Common myeloid progenitor, CD34-positive (primary cell): ENCODE results near the gene AGAP1.

Source experiments
- CTCF ChIA-PET: fragments of 350-600 bp; sonication (Branson Sonifier 250); formaldehyde crosslinking; loops from one replicate; lab custom pipeline; 2021; ENCODE audit warnings: antibody characterized with exemption; lab: Charles Lee
- POLR2A ChIA-PET: fragments of 350-600 bp; sonication (Branson Sonifier 250); formaldehyde crosslinking; loops from one replicate; lab custom pipeline; 2021; ENCODE audit warnings: antibody characterized with exemption; lab: Charles Lee
- DNase-seq, 3 donors: peaks; one replicate each; pipeline versions ENCODE4 v3.0.0 to v3.0.0-alpha.2; 2013
- H3K27ac ChIP-seq, 2 experiments: 1 replicate in 1 of 2; 2 replicates in 1 of 2; pipeline ENCODE4 v1.7.0; 2013; ENCODE audit warnings: inconsistent platforms in 2 of 2, low read length in 2 of 2, mild to moderate bottlenecking in 2 of 2, low read depth in 1 of 2, moderate library complexity in 1 of 2; ENCODE audit not compliant: severe bottlenecking in 2 of 2, insufficient read depth in 1 of 2, poor library complexity in 1 of 2
- H3K27me3 ChIP-seq, 5 experiments: replicated peaks in 2 of 5; 1 replicate in 3 of 5; 2 replicates in 2 of 5; pipeline versions ENCODE4 v1.6.1 to v1.7.0; 2013; ENCODE audit warnings: low read length in 4 of 5, mild to moderate bottlenecking in 2 of 5, moderate library complexity in 2 of 5, inconsistent platforms in 1 of 5; ENCODE audit not compliant: insufficient read depth in 5 of 5, control insufficient read depth in 4 of 5
- H3K36me3 ChIP-seq, 4 experiments: 1 replicate in 2 of 4; 2 replicates in 2 of 4; pipeline versions ENCODE4 v1.6.1 to v1.7.0; 2013; ENCODE audit warnings: low read length in 3 of 4, control low read depth in 1 of 4, mild to moderate bottlenecking in 1 of 4; ENCODE audit not compliant: control insufficient read depth in 4 of 4, insufficient read depth in 4 of 4
- H3K4me1 ChIP-seq, 4 experiments: 1 replicate in 3 of 4; 2 replicates in 1 of 4; pipeline versions ENCODE4 v1.6.1 to v1.7.1; 2013; ENCODE audit warnings: low read length in 3 of 4, mild to moderate bottlenecking in 3 of 4, control low read depth in 1 of 4, inconsistent platforms in 1 of 4, moderate library complexity in 1 of 4; ENCODE audit not compliant: control insufficient read depth in 4 of 4, insufficient read depth in 4 of 4; ENCODE audit errors: control extremely low read depth in 1 of 4
- H3K4me3 ChIP-seq, 7 experiments: 1 replicate in 4 of 7; 2 replicates in 3 of 7; pipeline versions ENCODE4 v1.5.1 to v1.7.0; 2013; ENCODE audit warnings: mild to moderate bottlenecking in 7 of 7, low read length in 6 of 7, moderate library complexity in 6 of 7, inconsistent platforms in 2 of 7, low read depth in 2 of 7, control low read depth in 1 of 7; ENCODE audit not compliant: insufficient read depth in 4 of 7, control insufficient read depth in 1 of 7; ENCODE audit errors: extremely low read depth in 1 of 7
- H3K9me3 ChIP-seq, 5 experiments: 1 replicate in 4 of 5; 2 replicates in 1 of 5; pipeline versions ENCODE4 v1.6.1 to v1.7.1; 2013; ENCODE audit warnings: low read length in 4 of 5, mild to moderate bottlenecking in 2 of 5, inconsistent platforms in 1 of 5, low read depth in 1 of 5, moderate library complexity in 1 of 5; ENCODE audit not compliant: control insufficient read depth in 4 of 5, insufficient read depth in 2 of 5; ENCODE audit errors: control extremely low read depth in 1 of 5
- WGBS: methylation state at CpG from one replicate; pipeline ENCODE4 v1.1.5; 2013; ENCODE audit not compliant: insufficient coverage; 5-methylcytosine and 5-hydroxymethylcytosine counted together

AGAP1 gene

GRCh38 chr2:235958221-235958930 is 464.5 kb downstream of the AGAP1 start:
- Histone ChIP-seq H3K4me1 (no peaks in the 10 kb centered on the region), H3K27ac (no peak overlapping the region), H3K27me3 (peaks cover 0 to 20% (median 4%) of the 10 kb centered on the region in 5 experiments), H3K36me3 (no peaks in the 10 kb centered on the region), H3K9me3 (no peaks in the 10 kb centered on the region), H3K4me3 (no peak overlapping the region)
- 91% methylated on average over 20 of the region's 23 CpGs for WGBS
- no peak for DNase-seq
- CTCF ChIA-PET, result no interaction called here
- POLR2A ChIA-PET, result interaction anchor here (0.6 kb wide), 1 partner anchor 386 kb away, joined by 5 read pairs; no protein-coding TSS in a partner anchor

DNA sequence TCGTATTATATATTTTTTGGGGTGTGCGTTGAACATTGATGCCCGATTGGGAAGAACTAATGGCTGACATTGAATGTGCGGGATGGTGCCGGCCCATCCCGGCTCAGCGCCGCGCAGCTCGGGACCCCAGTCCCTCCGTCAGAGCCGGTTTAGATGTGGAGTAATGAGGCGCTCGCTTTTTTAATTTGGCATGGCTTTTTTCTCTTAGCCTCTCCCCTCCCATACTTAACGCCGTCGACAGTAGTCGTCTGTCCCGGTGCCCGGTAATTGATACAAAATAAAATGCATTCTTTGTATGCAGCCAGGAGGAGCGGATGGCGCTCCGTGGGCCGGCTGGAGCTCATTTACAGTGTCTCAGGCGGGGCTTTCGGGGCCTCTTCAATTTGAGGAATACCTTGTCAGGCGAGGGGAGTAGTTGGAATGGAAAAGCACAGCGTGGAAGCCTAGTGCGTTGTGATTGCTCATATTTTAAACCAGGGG is 465.1 kb downstream of the AGAP1 start:
- Histone ChIP-seq H3K4me1 (no peaks in the 10 kb centered on the region), H3K36me3 (no peaks in the 10 kb centered on the region), H3K9me3 (no peaks in the 10 kb centered on the region), H3K27ac (no peak overlapping the region), H3K27me3 (peaks cover 0 to 22% (median 4%) of the 10 kb centered on the region in 5 experiments), H3K4me3 (no peak overlapping the region)
- ChIA-PET POLR2A (interaction anchor here (0.6 kb wide), 1 partner anchor 387 kb away, joined by 5 read pairs; no protein-coding TSS in a partner anchor), CTCF (no interaction called here)
- DNase-seq, result no peak
- WGBS, result 99% methylated on average over 24 of the region's 29 CpGs

GRCh38 chr2:235960011-235960715 is 466.3 kb downstream of the AGAP1 start:
- H3K36me3 ChIP-seq, result no peaks in the 10 kb centered on the region
- no peaks in the 10 kb centered on the region for H3K9me3 ChIP-seq
- ChIA-PET CTCF (no interaction called here), POLR2A (no interaction called here)
- H3K27me3 ChIP-seq, result peaks cover 0 to 23% (median 4%) of the 10 kb centered on the region in 5 experiments
- WGBS, result 96% methylated on average over 21 of the region's 21 CpGs
- H3K27ac ChIP-seq, result no peak overlapping the region
- no peaks in the 10 kb centered on the region for H3K4me1 ChIP-seq
- no peak overlapping the region for H3K4me3 ChIP-seq
- no peak for DNase-seq

- Histone ChIP-seq H3K4me1 (no peaks in the 10 kb centered on the region), H3K4me3 (no peak overlapping the region), H3K27me3 (peaks cover 0 to 25% (median 5%) of the 10 kb centered on the region in 5 experiments), H3K9me3 (no peaks in the 10 kb centered on the region), H3K27ac (no peak overlapping the region), H3K36me3 (no peaks in the 10 kb centered on the region)
- POLR2A ChIA-PET, result no interaction called here
- CTCF ChIA-PET, result no interaction called here
- no peak for DNase-seq
- 97% methylated on average over 29 of the region's 31 CpGs for WGBS
Observed at GRCh38 chr2:235960716-235961640, 467.1 kb downstream of the AGAP1 start.

- POLR2A ChIA-PET, result no interaction called here
- whole genome bisulfite sequencing, result 95% methylated on average over 12 of the region's 12 CpGs
- peaks cover 0 to 28% (median 5%) of the 10 kb centered on the region in 5 experiments for H3K27me3 ChIP-seq
Observed at GRCh38 chr2:235961711-235962110, 467.9 kb downstream of the AGAP1 start.

DNA sequence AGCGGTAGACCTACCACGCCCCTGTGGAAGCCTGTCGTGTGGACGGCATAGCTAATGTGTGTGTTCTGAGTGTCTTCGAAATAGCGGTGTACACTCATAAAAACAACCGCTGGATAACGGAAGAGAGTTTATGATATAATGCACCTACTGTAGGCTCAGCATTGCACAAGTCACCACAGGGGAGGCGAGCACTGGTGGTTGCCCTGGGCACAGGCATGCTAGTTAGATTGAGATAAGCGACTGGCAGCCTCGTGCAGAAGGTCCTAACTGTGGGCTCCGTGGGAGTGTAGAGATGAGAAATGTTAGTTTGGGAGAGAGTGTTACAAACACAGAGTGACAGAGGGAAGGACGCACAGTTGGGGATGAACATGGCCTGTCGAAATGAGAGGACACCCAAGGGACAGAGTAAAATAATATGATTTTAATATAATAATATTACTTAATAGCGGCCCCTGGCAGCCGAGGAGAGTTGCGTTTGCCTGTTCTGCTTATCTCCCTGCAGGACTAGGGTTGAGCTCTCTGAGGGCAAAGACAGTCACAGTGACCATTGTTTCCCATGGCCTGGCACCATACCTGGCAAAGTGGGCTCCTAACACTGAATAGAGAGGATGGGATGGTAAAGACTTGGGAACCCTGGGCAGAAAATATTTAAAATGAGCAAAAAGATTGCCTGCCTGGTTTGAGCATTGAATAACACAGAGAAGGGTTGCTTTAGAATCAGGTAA is 470.2 kb downstream of the AGAP1 start:
- Histone ChIP-seq H3K4me3 (no peak overlapping the region), H3K27me3 (peaks cover 0 to 29% (median 5%) of the 10 kb centered on the region in 5 experiments), H3K4me1 (no peaks in the 10 kb centered on the region), H3K27ac (no peak overlapping the region), H3K9me3 (no peaks in the 10 kb centered on the region), H3K36me3 (no peaks in the 10 kb centered on the region)
- WGBS, result 96% methylated on average over 14 of the region's 17 CpGs
- DNase-seq, result no peak
- POLR2A ChIA-PET, result no interaction called here
- CTCF ChIA-PET, result no interaction called here

More at GRCh38 chr2:235961711-235962110, 467.9 kb downstream of the AGAP1 start:
- CTCF ChIA-PET, result no interaction called here
- no peaks in the 10 kb centered on the region for H3K9me3 ChIP-seq
- no peak overlapping the region for H3K4me3 ChIP-seq
- H3K4me1 ChIP-seq, result no peaks in the 10 kb centered on the region
- DNase-seq, result no peak
- no peak overlapping the region for H3K27ac ChIP-seq
- H3K36me3 ChIP-seq, result no peaks in the 10 kb centered on the region
